ENCODE results near the gene JARID2. TPM values are rescaled to one million over a fixed set of nuclear protein-coding genes. Genes with fewer than 3 reads are reported as not detected.

JARID2 gene
- total and polyA plus RNA-seq, 9 of the 15 experiments (the other 6 are each of a cell fraction or from before 2014, with no cell fraction given), result 5.0 to 29.0 (median 15.6) TPM

DNA sequence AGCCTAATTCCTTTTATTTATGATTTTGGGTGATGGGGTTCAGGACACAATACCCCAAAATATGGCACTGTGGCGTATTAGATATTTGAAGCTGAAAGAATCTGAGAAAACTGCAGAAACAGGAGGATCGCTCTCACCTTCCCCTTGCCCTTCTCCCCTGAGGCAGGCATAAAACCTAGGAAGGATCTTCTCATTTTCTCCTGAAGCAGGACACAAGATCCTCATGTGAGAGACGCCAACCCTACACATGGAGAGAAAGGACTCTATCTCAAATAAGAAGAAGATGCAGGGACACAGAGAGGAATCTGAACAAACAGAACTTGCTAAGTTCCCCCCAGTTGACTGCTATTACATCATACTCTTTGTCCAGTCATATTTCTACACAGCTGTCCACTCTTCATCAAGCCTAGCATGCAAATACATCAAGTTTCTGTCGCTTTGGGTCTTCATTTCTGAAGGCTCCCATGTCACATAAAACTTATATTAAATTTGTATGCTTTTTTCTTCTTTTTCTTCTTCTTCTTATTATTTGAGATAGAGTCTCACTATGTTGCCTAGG, 307.9 kb downstream of the JARID2 start (continued):
- TF ChIP-seq THRAP3 (IDR thresholded peaks at IDR 0.05; ENCODE audit: borderline replicate concordance), result no peak
- no peak for TF ChIP-seq CBX5 (IDR thresholded peaks at IDR 0.05; ENCODE audit: borderline replicate concordance, low read depth)
- no peak for TF ChIP-seq RFX5 (IDR thresholded peaks at IDR 0.05; ENCODE audit: low read depth, low read length)
- TF ChIP-seq, protein P1, sequence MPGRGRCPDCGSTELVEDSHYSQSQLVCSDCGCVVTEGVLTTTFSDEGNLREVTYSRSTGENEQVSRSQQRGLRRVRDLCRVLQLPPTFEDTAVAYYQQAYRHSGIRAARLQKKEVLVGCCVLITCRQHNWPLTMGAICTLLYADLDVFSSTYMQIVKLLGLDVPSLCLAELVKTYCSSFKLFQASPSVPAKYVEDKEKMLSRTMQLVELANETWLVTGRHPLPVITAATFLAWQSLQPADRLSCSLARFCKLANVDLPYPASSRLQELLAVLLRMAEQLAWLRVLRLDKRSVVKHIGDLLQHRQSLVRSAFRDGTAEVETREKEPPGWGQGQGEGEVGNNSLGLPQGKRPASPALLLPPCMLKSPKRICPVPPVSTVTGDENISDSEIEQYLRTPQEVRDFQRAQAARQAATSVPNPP (IDR thresholded peaks at IDR 0.05; ENCODE audit: borderline replicate concordance, insufficient read depth, insufficient read length), result no peak
- TF ChIP-seq ZNF384 (IDR thresholded peaks at IDR 0.05; ENCODE audit: low read depth, low read length), result no peak
- TF ChIP-seq, protein P2, sequence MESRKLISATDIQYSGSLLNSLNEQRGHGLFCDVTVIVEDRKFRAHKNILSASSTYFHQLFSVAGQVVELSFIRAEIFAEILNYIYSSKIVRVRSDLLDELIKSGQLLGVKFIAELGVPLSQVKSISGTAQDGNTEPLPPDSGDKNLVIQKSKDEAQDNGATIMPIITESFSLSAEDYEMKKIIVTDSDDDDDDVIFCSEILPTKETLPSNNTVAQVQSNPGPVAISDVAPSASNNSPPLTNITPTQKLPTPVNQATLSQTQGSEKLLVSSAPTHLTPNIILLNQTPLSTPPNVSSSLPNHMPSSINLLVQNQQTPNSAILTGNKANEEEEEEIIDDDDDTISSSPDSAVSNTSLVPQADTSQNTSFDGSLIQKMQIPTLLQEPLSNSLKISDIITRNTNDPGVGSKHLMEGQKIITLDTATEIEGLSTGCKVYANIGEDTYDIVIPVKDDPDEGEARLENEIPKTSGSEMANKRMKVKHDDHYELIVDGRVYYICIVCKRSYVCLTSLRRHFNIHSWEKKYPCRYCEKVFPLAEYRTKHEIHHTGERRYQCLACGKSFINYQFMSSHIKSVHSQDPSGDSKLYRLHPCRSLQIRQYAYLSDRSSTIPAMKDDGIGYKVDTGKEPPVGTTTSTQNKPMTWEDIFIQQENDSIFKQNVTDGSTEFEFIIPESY (CRISPR knock-in tag; IDR thresholded peaks at IDR 0.05), result no peak
- TF ChIP-seq, protein P3, sequence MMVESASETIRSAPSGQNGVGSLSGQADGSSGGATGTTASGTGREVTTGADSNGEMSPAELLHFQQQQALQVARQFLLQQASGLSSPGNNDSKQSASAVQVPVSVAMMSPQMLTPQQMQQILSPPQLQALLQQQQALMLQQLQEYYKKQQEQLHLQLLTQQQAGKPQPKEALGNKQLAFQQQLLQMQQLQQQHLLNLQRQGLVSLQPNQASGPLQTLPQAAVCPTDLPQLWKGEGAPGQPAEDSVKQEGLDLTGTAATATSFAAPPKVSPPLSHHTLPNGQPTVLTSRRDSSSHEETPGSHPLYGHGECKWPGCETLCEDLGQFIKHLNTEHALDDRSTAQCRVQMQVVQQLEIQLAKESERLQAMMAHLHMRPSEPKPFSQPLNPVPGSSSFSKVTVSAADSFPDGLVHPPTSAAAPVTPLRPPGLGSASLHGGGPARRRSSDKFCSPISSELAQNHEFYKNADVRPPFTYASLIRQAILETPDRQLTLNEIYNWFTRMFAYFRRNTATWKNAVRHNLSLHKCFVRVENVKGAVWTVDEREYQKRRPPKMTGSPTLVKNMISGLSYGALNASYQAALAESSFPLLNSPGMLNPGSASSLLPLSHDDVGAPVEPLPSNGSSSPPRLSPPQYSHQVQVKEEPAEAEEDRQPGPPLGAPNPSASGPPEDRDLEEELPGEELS (CRISPR knock-in tag; IDR thresholded peaks at IDR 0.05; ENCODE audit: borderline replicate concordance), result no peak
- 0 out of 2 replicates have a peak, but pooled peaks have one; percentile 50 for TF ChIP-seq KAT7 (CRISPR knock-in tag; IDR thresholded peaks at IDR 0.05; ENCODE audit: borderline replicate concordance)
- 0 out of 2 replicates have a peak, but pooled peaks have one; percentile 48 for TF ChIP-seq ZBTB17 (CRISPR knock-in tag; IDR thresholded peaks at IDR 0.05)
- TF ChIP-seq, protein P4, sequence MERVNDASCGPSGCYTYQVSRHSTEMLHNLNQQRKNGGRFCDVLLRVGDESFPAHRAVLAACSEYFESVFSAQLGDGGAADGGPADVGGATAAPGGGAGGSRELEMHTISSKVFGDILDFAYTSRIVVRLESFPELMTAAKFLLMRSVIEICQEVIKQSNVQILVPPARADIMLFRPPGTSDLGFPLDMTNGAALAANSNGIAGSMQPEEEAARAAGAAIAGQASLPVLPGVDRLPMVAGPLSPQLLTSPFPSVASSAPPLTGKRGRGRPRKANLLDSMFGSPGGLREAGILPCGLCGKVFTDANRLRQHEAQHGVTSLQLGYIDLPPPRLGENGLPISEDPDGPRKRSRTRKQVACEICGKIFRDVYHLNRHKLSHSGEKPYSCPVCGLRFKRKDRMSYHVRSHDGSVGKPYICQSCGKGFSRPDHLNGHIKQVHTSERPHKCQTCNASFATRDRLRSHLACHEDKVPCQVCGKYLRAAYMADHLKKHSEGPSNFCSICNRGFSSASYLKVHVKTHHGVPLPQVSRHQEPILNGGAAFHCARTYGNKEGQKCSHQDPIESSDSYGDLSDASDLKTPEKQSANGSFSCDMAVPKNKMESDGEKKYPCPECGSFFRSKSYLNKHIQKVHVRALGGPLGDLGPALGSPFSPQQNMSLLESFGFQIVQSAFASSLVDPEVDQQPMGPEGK (CRISPR knock-in tag; IDR thresholded peaks at IDR 0.05; ENCODE audit: borderline replicate concordance), result no peak
- no peak for TF ChIP-seq HDAC6 (IDR thresholded peaks at IDR 0.05; ENCODE audit: low read depth, low read length)
- TF ChIP-seq ZC3H8 (IDR thresholded peaks at IDR 0.05), result no peak
- no peak for TF ChIP-seq BDP1 (IDR thresholded peaks at IDR 0.05; ENCODE audit: insufficient read depth, insufficient read length)
- no peak for TF ChIP-seq FOXP1 (CRISPR knock-in tag; IDR thresholded peaks at IDR 0.05)
- TF ChIP-seq, protein P5, sequence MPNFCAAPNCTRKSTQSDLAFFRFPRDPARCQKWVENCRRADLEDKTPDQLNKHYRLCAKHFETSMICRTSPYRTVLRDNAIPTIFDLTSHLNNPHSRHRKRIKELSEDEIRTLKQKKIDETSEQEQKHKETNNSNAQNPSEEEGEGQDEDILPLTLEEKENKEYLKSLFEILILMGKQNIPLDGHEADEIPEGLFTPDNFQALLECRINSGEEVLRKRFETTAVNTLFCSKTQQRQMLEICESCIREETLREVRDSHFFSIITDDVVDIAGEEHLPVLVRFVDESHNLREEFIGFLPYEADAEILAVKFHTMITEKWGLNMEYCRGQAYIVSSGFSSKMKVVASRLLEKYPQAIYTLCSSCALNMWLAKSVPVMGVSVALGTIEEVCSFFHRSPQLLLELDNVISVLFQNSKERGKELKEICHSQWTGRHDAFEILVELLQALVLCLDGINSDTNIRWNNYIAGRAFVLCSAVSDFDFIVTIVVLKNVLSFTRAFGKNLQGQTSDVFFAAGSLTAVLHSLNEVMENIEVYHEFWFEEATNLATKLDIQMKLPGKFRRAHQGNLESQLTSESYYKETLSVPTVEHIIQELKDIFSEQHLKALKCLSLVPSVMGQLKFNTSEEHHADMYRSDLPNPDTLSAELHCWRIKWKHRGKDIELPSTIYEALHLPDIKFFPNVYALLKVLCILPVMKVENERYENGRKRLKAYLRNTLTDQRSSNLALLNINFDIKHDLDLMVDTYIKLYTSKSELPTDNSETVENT (CRISPR knock-in tag; IDR thresholded peaks at IDR 0.05), result no peak
- TF ChIP-seq, protein P6, sequence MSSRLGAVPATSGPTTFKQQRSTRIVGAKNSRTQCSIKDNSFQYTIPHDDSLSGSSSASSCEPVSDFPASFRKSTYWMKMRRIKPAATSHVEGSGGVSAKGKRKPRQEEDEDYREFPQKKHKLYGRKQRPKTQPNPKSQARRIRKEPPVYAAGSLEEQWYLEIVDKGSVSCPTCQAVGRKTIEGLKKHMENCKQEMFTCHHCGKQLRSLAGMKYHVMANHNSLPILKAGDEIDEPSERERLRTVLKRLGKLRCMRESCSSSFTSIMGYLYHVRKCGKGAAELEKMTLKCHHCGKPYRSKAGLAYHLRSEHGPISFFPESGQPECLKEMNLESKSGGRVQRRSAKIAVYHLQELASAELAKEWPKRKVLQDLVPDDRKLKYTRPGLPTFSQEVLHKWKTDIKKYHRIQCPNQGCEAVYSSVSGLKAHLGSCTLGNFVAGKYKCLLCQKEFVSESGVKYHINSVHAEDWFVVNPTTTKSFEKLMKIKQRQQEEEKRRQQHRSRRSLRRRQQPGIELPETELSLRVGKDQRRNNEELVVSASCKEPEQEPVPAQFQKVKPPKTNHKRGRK (tag; IDR thresholded peaks at IDR 0.05), result no peak

Data from K562 (cell line).